Small intestine (tissue), 7 donors: Measurements from ENCODE around the gene ADAM22. TPM values are rescaled to one million over a fixed set of nuclear protein-coding genes. Genes with fewer than 3 reads are reported as not detected.
A peak's percentile ranks its signal among the peaks of the same experiment; 100 is the strongest.

Experiments used
- DNase-seq, 2 donors: peaks; one replicate each; pipeline versions ENCODE4 v3.0.0 to v3.0.0-alpha.2; 2013
- FAIRE-seq: peaks from 2 replicates; lab custom pipeline; 2012; peaks lifted over from hg19 to GRCh38; lab: Jason Lieb, UNC
- H3K27ac ChIP-seq, 3 donors: one replicate each; pipeline ENCODE4 v1.5.1; 2013; ENCODE audit warnings: low read length in 2 of 3, mild to moderate bottlenecking in 2 of 3, control low read depth in 1 of 3, inconsistent platforms in 1 of 3, low read depth in 1 of 3, moderate library complexity in 1 of 3
- H3K27me3 ChIP-seq, 3 donors: one replicate each; pipeline ENCODE4 v1.6.1; 2013; ENCODE audit warnings: low read length in 3 of 3, inconsistent platforms in 1 of 3; ENCODE audit not compliant: control insufficient read depth in 3 of 3, insufficient read depth in 3 of 3
- H3K36me3 ChIP-seq, 3 donors: one replicate each; pipeline ENCODE4 v1.6.1; 2013; ENCODE audit warnings: low read length in 3 of 3, inconsistent platforms in 1 of 3, low read depth in 1 of 3, mild to moderate bottlenecking in 1 of 3, moderate library complexity in 1 of 3; ENCODE audit not compliant: control insufficient read depth in 3 of 3, insufficient read depth in 2 of 3
- H3K4me1 ChIP-seq, 3 donors: one replicate each; pipeline ENCODE4 v1.6.1; 2013; ENCODE audit warnings: low read length in 2 of 3, inconsistent platforms in 1 of 3, low read depth in 1 of 3, mild to moderate bottlenecking in 1 of 3, moderate library complexity in 1 of 3; ENCODE audit not compliant: control insufficient read depth in 3 of 3, insufficient read depth in 2 of 3
- H3K4me3 ChIP-seq, 3 donors: one replicate each; pipeline ENCODE4 v1.5.1; 2013; ENCODE audit warnings: low read length in 3 of 3, control low read depth in 1 of 3, inconsistent platforms in 1 of 3, low read depth in 1 of 3, mild to moderate bottlenecking in 1 of 3, moderate library complexity in 1 of 3
- H3K9me3 ChIP-seq, 2 donors: one replicate each; pipeline ENCODE4 v1.6.1; 2013; ENCODE audit warnings: low read depth in 1 of 2, low read length in 1 of 2; ENCODE audit not compliant: control insufficient read depth in 2 of 2, insufficient read depth in 1 of 2
- WGBS, 3 donors: extraction: QIAGEN DNeasy Blood & Tissue Kit; methylation state at CpG; one replicate each; pipeline ENCODE4 v1.1.7; 2013; 5-methylcytosine and 5-hydroxymethylcytosine counted together
- polyA plus RNA-seq, 4 donors: library from polyadenylated mRNA; stranded (reverse) in 3 of 4; unstranded in 1 of 4; fragments of 200-250 nt in 3 of 4; fragments of 120-200 nt in 1 of 4; gene quantifications; one replicate each; pipeline versions ENCODE4 v1.2.1 to v1.2.3, GENCODE V29; 2013
- donor health status: healthy with polysubstance abuse.
- donor health status: control.
- donor health status: control.
- donor health status: Bipolar disorder and iron deficiency.
- donor health status: healthy.

The ADAM22 gene
- polyA plus RNA-seq, 4 donors = 0.94 to 7.6 TPM; not detected in 2

DNA sequence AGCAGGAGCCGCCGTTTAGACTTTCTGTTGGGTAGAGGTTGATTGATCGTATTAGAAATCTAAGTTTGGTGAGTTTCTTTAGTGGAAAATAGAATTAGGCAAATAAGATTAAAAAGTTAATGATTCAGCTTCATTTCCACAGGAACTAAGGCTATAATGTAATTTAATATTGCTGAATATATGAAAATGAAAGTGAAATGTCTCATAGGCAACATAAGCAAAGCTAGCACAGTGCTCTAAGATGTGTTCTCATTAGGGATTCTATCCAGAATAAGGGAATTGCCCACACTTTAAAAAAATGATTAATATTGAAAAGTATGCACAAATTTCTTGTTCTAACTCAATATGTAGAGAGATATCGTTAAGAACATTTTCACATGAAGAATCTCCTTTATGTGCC, 238.8 kb downstream of the ADAM22 start:
- no peaks in the 10 kb centered on the region for H3K36me3 ChIP-seq
- H3K4me1 ChIP-seq = no peaks in the 10 kb centered on the region
- DNase-seq (no peak), FAIRE-seq (no peak)
- H3K4me3 ChIP-seq = no peak overlapping the region
- WGBS, 3 donors = 90 to 94% (median 91%) methylated on average over 4 of the region's 4 CpGs
- H3K27me3 ChIP-seq = no peaks in the 10 kb centered on the region
- H3K27ac ChIP-seq = no peak overlapping the region
- no peaks in the 10 kb centered on the region for H3K9me3 ChIP-seq

DNA sequence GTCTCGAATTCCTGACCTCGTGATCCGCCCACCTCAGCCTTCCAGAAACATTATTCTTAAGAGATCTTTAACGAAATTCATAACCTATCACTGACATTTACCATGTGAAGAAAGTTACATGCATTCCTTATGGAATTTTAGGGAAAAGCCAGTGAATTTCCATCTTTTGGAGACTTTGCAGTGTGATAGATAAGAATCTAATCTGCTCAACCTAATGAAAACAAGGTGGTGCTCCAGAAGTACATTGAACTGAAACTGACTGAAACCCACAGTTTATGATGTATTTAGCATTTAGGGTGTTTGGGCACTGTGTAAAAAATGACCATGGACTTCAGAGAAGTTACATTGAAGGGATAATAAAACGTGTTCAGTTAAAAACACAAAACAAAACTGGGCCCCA, 242.1 kb downstream of the ADAM22 start:
- H3K4me1 ChIP-seq = no peaks in the 10 kb centered on the region
- no peak overlapping the region for H3K27ac ChIP-seq
- no peak for DNase-seq
- FAIRE-seq = no peak
- 87 to 90% (median 90%) methylated on average over 5 of the region's 5 CpGs for WGBS, 3 donors
- no peaks in the 10 kb centered on the region for H3K9me3 ChIP-seq
- H3K36me3 ChIP-seq = no peaks in the 10 kb centered on the region
- no peaks in the 10 kb centered on the region for H3K27me3 ChIP-seq
- H3K4me3 ChIP-seq = no peak overlapping the region

DNA sequence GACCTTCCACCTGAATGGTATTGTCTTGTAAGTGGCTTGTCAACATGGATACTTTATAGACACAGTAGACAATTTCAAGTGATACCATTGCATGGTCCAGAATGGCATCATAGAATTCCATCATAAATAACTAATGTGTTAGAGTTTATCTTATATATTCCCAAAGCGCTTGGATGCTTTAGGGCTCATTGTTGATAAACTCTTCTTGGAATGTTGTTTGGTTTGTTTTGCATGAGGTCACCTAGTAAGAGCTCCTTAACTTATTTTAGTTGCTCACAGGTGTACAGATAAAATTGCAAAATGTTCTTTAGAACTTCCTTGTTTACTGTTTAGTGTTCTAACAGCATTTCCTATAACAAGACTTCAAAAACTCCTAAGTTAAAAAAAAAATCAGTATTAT, 249.0 kb downstream of the ADAM22 start:
- FAIRE-seq (no peak), DNase-seq (no peak)
- WGBS, 3 donors = 66 to 89% (median 79%) methylated on average over 1 of the region's 1 CpG
- Histone ChIP-seq H3K4me1 (no peaks in the 10 kb centered on the region), H3K27me3 (peaks cover 0 to 2% (median 0%) of the 10 kb centered on the region in 3 donors), H3K36me3 (peaks cover 0 to 3% (median 0%) of the 10 kb centered on the region in 3 donors), H3K9me3 (no peaks in the 10 kb centered on the region), H3K27ac (no peak overlapping the region), H3K4me3 (no peak overlapping the region)

DNA sequence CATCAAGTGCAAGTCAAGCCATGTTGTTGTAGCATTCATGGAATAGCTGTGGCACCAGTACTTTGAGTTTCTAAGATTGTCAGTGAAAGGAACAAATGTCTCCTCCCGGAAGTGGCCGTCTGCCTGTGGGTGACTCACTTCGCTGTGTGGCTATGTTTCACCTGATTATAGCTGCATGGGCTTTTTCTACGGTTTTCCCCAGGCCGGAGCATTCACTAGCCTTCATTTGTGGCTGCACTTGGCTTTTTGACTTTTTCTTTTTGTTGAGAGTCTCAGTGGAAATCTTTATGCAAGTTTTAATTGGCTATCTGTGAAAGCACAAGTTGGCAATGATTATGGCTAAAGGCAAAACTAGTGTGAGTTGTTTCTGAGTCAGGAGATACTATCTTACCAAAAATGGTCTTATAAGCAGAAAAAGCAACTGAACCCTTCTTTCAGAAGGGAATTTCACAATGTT, 250.8 kb downstream of the ADAM22 start:
- FAIRE-seq (no peak), DNase-seq (no peak)
- WGBS, 3 donors = 86 to 92% (median 88%) methylated on average over 5 of the region's 5 CpGs
- Histone ChIP-seq H3K4me3 (no peak overlapping the region), H3K9me3 (no peaks in the 10 kb centered on the region), H3K27me3 (peaks cover 0 to 2% (median 0%) of the 10 kb centered on the region in 3 donors), H3K36me3 (peaks cover 0 to 3% (median 0%) of the 10 kb centered on the region in 3 donors), H3K27ac (no peak overlapping the region), H3K4me1 (no peaks in the 10 kb centered on the region)

DNA sequence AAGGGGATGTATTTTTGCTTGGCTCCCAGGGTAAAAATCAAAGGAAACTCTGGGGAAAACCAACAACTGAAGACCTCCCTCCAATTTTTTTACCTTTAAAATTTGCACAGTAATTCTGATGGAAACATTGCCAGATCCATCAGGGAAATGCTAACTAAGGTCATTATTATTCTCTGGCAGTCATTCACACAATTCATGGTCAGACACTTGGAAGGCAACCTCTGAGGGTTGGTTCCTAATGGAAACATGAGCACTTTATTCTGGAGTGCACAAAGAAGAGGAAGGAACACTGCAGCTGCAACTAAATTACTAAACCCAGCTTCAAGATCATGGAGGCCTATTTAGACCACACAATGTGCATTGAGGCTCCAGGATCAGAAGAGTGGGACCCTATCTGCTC, 251.6 kb downstream of the ADAM22 start:
- Histone ChIP-seq H3K4me1 (no peaks in the 10 kb centered on the region), H3K27me3 (peaks cover 0 to 2% (median 0%) of the 10 kb centered on the region in 3 donors), H3K4me3 (no peak overlapping the region), H3K36me3 (peaks cover 0 to 3% (median 0%) of the 10 kb centered on the region in 3 donors), H3K27ac (no peak overlapping the region), H3K9me3 (no peaks in the 10 kb centered on the region)
- no peak for FAIRE-seq
- no peak for DNase-seq

DNA sequence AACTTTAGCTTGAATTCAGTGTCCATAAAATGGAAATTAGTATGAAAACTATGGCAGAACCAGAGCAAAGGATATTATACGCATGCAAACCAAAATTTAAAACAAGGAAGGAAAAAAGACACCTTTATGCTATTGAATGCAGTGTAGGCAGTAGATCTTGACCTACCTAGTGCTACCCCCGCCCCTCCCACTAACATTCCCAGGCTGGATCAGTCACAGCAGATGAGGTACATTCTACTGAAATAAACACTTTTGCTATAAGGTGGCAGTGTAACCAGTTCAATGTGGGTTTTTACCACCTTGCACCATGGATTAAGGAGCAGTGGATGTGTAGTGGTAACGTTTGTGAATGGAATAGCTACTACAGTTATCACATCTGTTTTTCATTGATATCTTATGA, 257.9 kb downstream of the ADAM22 start:
- 87 to 91% (median 88%) methylated on average over 3 of the region's 3 CpGs for WGBS, 3 donors
- Histone ChIP-seq H3K9me3 (no peaks in the 10 kb centered on the region), H3K27me3 (no peaks in the 10 kb centered on the region), H3K4me1 (no peaks in the 10 kb centered on the region), H3K4me3 (no peak overlapping the region), H3K27ac (no peak overlapping the region), H3K36me3 (no peaks in the 10 kb centered on the region)
- DNase-seq = no peak
- no peak for FAIRE-seq

DNA sequence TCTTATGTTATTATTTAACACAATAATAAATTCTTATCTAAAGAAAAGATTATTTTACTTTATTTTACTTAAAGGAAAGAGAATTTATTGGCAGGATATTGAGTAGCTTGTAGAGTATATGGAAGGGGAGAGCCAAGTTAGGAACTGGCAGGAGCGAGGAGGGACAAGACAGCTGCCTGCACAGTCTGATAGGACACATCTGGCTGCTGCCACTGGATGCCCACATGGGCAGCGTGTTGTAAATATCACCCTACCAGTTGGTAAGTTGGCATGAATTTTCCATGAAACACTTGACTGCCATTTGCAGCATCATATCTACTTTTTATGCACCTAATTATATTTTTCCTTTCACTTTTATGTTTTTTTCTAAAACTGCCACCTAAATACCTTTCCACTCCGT, 266.2 kb downstream of the ADAM22 start:
- no peaks in the 10 kb centered on the region for H3K9me3 ChIP-seq
- H3K27me3 ChIP-seq = no peaks in the 10 kb centered on the region
- H3K27ac ChIP-seq = no peak overlapping the region
- H3K4me1 ChIP-seq = no peaks in the 10 kb centered on the region
- peaks cover 7 to 20% (median 11%) of the 10 kb centered on the region in 3 donors for H3K36me3 ChIP-seq
- DNase-seq (no peak), FAIRE-seq (no peak)
- H3K4me3 ChIP-seq = no peak overlapping the region
- WGBS, 3 donors = 68 to 80% (median 75%) methylated on average over 3 of the region's 3 CpGs

DNA sequence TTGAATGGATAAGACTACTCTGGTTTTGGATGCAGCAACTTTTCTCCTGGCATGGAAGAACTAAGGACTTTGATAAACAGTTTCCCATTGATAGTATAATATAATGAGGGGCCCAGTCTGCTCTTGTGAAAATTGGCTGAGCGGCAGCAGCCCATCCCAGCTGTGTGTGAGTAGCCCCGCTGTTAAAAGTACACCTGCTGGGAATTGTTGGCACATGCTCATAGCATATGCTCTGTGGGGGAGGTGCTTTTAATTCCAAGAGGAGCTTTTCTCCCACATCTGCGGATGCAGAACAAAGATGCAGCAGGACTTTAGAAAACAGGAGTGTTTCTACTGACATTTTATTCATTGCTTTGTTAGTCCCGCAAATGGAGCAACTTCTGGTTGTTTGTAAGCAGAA, 266.7 kb downstream of the ADAM22 start:
- Histone ChIP-seq H3K36me3 (peaks cover 7 to 20% (median 11%) of the 10 kb centered on the region in 3 donors), H3K27ac (no peak overlapping the region), H3K27me3 (no peaks in the 10 kb centered on the region), H3K4me3 (no peak overlapping the region), H3K9me3 (no peaks in the 10 kb centered on the region), H3K4me1 (no peaks in the 10 kb centered on the region)
- 18 to 53% (median 45%) methylated on average over 4 of the region's 4 CpGs for WGBS, 3 donors
- FAIRE-seq (no peak), DNase-seq (peak; percentile 21 to 25)

DNA sequence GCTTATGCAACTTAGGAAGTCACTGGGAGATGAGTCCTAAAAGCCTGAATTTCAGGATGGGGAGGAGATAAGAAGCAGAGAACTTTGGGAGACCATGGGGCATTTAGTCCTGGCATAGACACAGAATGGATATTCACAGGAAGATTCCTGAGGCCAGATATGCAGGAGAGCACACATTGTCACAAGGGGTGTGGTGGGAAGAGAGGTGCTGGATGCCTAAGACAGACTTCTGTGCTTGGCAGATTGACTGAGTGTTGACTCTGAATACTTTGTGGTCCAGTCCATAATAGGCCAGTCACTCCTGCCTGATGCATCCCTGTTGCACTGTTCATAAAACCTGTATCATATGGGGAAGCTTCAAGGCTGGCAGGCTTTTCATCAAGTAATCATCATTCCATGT, 267.3 kb downstream of the ADAM22 start:
- no peak overlapping the region for H3K4me3 ChIP-seq
- H3K9me3 ChIP-seq = no peaks in the 10 kb centered on the region
- H3K27me3 ChIP-seq = no peaks in the 10 kb centered on the region
- no peak for FAIRE-seq
- no peaks in the 10 kb centered on the region for H3K4me1 ChIP-seq
- peaks cover 8 to 22% (median 11%) of the 10 kb centered on the region in 3 donors for H3K36me3 ChIP-seq
- no peak overlapping the region for H3K27ac ChIP-seq
- DNase-seq = no peak
